ENCODE data around the gene NAV2. TPM values are rescaled to one million over a fixed set of nuclear protein-coding genes. Genes with fewer than 3 reads are reported as not detected.

Gene NAV2
- polyA plus RNA-seq, 1 donor from 2014 or later = 3.0 TPM

GRCh38 chr11:20041499-20041898 lies 328.9 kb downstream of the NAV2 start:
- Histone ChIP-seq H3K4me3 (ENCODE audit: low read length) (no peak overlapping the region), H3F3A (ENCODE audit: insufficient read depth, low read length, poor library complexity, severe bottlenecking) (no peaks in the 10 kb centered on the region), H3K79me2 (replicated peaks; ENCODE audit: insufficient read depth, low read length) (no peaks in the 10 kb centered on the region), H2AFZ (ENCODE audit: low read depth, low read length) (no peak overlapping the region), H3K36me3 (ENCODE audit: insufficient read depth, low read length) (no peaks in the 10 kb centered on the region), H4K20me1 (ENCODE audit: insufficient read depth) (no peaks in the 10 kb centered on the region), H3K27ac (ENCODE audit: low read length) (no peak overlapping the region), H3K9me2 (ENCODE audit: insufficient read depth, low read length) (no peaks in the 10 kb centered on the region), H3K9ac (ENCODE audit: low read length) (no peak overlapping the region), H3K27me3 (ENCODE audit: insufficient read depth, low read depth, low read length) (no peaks in the 10 kb centered on the region), H3K4me2 (ENCODE audit: low read length) (no peak overlapping the region), H3K9me3 (ENCODE audit: low read length) (no peaks in the 10 kb centered on the region)
- TF ChIP-seq RAD21 (conservative IDR thresholded peaks at IDR 0.05) (no peak), TAF1 (IDR thresholded peaks at IDR 0.05; ENCODE audit: low read depth) (no peak), SMC3 (conservative IDR thresholded peaks at IDR 0.05; ENCODE audit: poor library complexity) (no peak), MXI1 (conservative IDR thresholded peaks at IDR 0.05; ENCODE audit: poor library complexity, severe bottlenecking) (no peak), POLR2AphosphoS5 (IDR thresholded peaks at IDR 0.05) (no peak), EP300 (conservative IDR thresholded peaks at IDR 0.05; ENCODE audit: poor library complexity, severe bottlenecking) (no peak), CTCF (IDR thresholded peaks at IDR 0.05; ENCODE audit: poor library complexity, severe bottlenecking) (no peak), REST (IDR thresholded peaks at IDR 0.05; ENCODE audit: borderline replicate concordance) (no peak), EZH2 (IDR thresholded peaks at IDR 0.05; ENCODE audit: borderline replicate concordance, insufficient read depth, low read length, poor library complexity, severe bottlenecking) (no peak)

- TF ChIP-seq EZH2 (IDR thresholded peaks at IDR 0.05; ENCODE audit: borderline replicate concordance, insufficient read depth, low read length, poor library complexity, severe bottlenecking) (no peak), SMC3 (conservative IDR thresholded peaks at IDR 0.05; ENCODE audit: poor library complexity) (no peak), MXI1 (conservative IDR thresholded peaks at IDR 0.05; ENCODE audit: poor library complexity, severe bottlenecking) (no peak), REST (IDR thresholded peaks at IDR 0.05; ENCODE audit: borderline replicate concordance) (no peak), POLR2AphosphoS5 (IDR thresholded peaks at IDR 0.05) (no peak), CTCF (IDR thresholded peaks at IDR 0.05; ENCODE audit: poor library complexity, severe bottlenecking) (no peak), TAF1 (IDR thresholded peaks at IDR 0.05; ENCODE audit: low read depth) (no peak), EP300 (conservative IDR thresholded peaks at IDR 0.05; ENCODE audit: poor library complexity, severe bottlenecking) (no peak), RAD21 (conservative IDR thresholded peaks at IDR 0.05) (no peak)
- no peak overlapping the region for H2AFZ ChIP-seq (ENCODE audit: low read depth, low read length)
- H3K27me3 ChIP-seq (ENCODE audit: insufficient read depth, low read depth, low read length) = no peaks in the 10 kb centered on the region
- no peak overlapping the region for H3K9ac ChIP-seq (ENCODE audit: low read length)
- H3K9me2 ChIP-seq (ENCODE audit: insufficient read depth, low read length) = no peaks in the 10 kb centered on the region
- no peaks in the 10 kb centered on the region for H3K79me2 ChIP-seq (replicated peaks; ENCODE audit: insufficient read depth, low read length)
- H3K9me3 ChIP-seq (ENCODE audit: low read length) = no peaks in the 10 kb centered on the region
- H3K4me3 ChIP-seq (ENCODE audit: low read length) = no peak overlapping the region
- H3K36me3 ChIP-seq (ENCODE audit: insufficient read depth, low read length) = no peaks in the 10 kb centered on the region
- no peaks in the 10 kb centered on the region for H4K20me1 ChIP-seq (ENCODE audit: insufficient read depth)
- H3K27ac ChIP-seq (ENCODE audit: low read length) = no peak overlapping the region
- no peaks in the 10 kb centered on the region for H3F3A ChIP-seq (ENCODE audit: insufficient read depth, low read length, poor library complexity, severe bottlenecking)
- H3K4me2 ChIP-seq (ENCODE audit: low read length) = no peak overlapping the region
Observed at GRCh38 chr11:20042045-20042639, 329.5 kb downstream of the NAV2 start.

Measured in neural cell (in vitro differentiated cells).